HepG2 (cell line): Measurements from ENCODE around the gene FEV. TPM values are rescaled to one million over a fixed set of nuclear protein-coding genes. Genes with fewer than 3 reads are reported as not detected.

Source experiments
- ATAC-seq: fragments of 200-7000 bp; cut with Tn5 transposase; 3 replicates; pipeline ENCODE4 v1.9.1; 2020; ENCODE audit warnings: mild to moderate bottlenecking, moderate library complexity
- BruUV-seq: library from RNA; stranded (reverse); fragments of 400-500 nt; replicated peaks from 2 replicates; lab custom pipeline; 2021; lab: Mats Ljungman, UMichigan
- CTCF ChIA-PET: fragments of 300-600 bp; formaldehyde crosslinking; extraction: SDS; loops from one replicate; lab custom pipeline; 2021; ENCODE audit warnings: low total read pairs, inconsistent platforms, low intra/inter-chr PET ratio; lab: Yijun Ruan, JAX
- POLR2A ChIA-PET: fragments of 350-600 bp; sonication (Branson Sonifier 250); formaldehyde crosslinking; loops from one replicate; lab custom pipeline; 2020; ENCODE audit warnings: antibody characterized with exemption, inconsistent platforms; lab: Yijun Ruan, JAX
- DNase-seq: peaks from one replicate; pipeline ENCODE4 v3.0.0-alpha.2; 2015; ENCODE audit warnings: low spot score
- FAIRE-seq: peaks from 3 replicates; lab custom pipeline; 2011; peaks lifted over from hg19 to GRCh38; lab: Jason Lieb, UNC
- H2AFZ ChIP-seq: one replicate; pipeline ENCODE4 v1.6.1; 2011; ENCODE audit warnings: low read length, inconsistent platforms
- H3K27ac ChIP-seq: fragments of 300-600 bp; 3 replicates; pipeline ENCODE4 v1.8.0; 2011; ENCODE audit warnings: mixed run types, mild to moderate bottlenecking, mixed read lengths, low read length, inconsistent platforms; ENCODE audit not compliant: insufficient read depth; ENCODE audit errors: extremely low read length
- H3K27me3 ChIP-seq, 2 experiments: fragments of 200-600 bp in 1 of 2; 2 replicates in 1 of 2; 3 replicates in 1 of 2; pipeline versions ENCODE4 v1.6.0 to v1.8.0; 2011; ENCODE audit warnings: low read length in 2 of 2, mild to moderate bottlenecking in 2 of 2, moderate library complexity in 2 of 2, inconsistent platforms in 1 of 2; ENCODE audit not compliant: insufficient read depth in 2 of 2, control insufficient read depth in 1 of 2
- H3K36me3 ChIP-seq, 2 experiments: fragments of 200-600 bp in 1 of 2; replicated peaks in 1 of 2; 2 replicates in 1 of 2; 3 replicates in 1 of 2; pipeline versions ENCODE4 v1.5.1 to v1.8.0; 2011; ENCODE audit warnings: low read length in 2 of 2, inconsistent platforms in 1 of 2; ENCODE audit not compliant: insufficient read depth in 2 of 2, control insufficient read depth in 1 of 2
- H3K4me1 ChIP-seq: 2 replicates; pipeline ENCODE4 v1.5.1; 2012; ENCODE audit warnings: low read length, inconsistent platforms; ENCODE audit not compliant: insufficient read depth
- H3K4me2 ChIP-seq: 2 replicates; pipeline ENCODE4 v1.6.0; 2011; ENCODE audit warnings: low read depth, low read length, inconsistent platforms
- H3K4me3 ChIP-seq, 3 experiments: fragments of 200-600 bp in 1 of 3; sonication (generic), shearing (Covaris generic) in 1 of 3; replicated peaks in 1 of 3; 2 replicates each; pipeline ENCODE4 v1.5.1; 2011 to 2016; ENCODE audit warnings: low read length in 3 of 3, inconsistent platforms in 2 of 3, low read depth in 2 of 3, mild to moderate bottlenecking in 2 of 3, control low read depth in 1 of 3, mixed read lengths in 1 of 3; ENCODE audit not compliant: insufficient read depth in 1 of 3
- H3K79me2 ChIP-seq: one replicate; pipeline ENCODE4 v1.6.1; 2011; ENCODE audit warnings: low read length, inconsistent platforms; ENCODE audit not compliant: insufficient read depth
- H3K9ac ChIP-seq: 2 replicates; pipeline ENCODE4 v1.6.0; 2011; ENCODE audit warnings: mild to moderate bottlenecking, low read depth, low read length, inconsistent platforms; ENCODE audit not compliant: insufficient read depth
- H3K9me3 ChIP-seq: 2 replicates; pipeline ENCODE4 v1.5.1; 2012; ENCODE audit warnings: mild to moderate bottlenecking, low read length
- H4K20me1 ChIP-seq: 2 replicates; pipeline ENCODE4 v1.6.0; 2011; ENCODE audit warnings: inconsistent platforms, mild to moderate bottlenecking, low read length, moderate library complexity; ENCODE audit not compliant: insufficient read depth
- ASH2L ChIP-seq: fragments of 300-600, 200-600 bp; sonication (generic); IDR thresholded peaks from 2 replicates; pipeline ENCODE4 v1.7.0; 2017; ENCODE audit warnings: low read depth, mild to moderate bottlenecking, moderate library complexity, mixed read lengths, low read length; ENCODE audit not compliant: insufficient read length
- CCAR2 ChIP-seq: fragments of 200-400 bp; formaldehyde crosslinking; optimal IDR thresholded peaks from 2 replicates; pipeline ENCODE3; 2018; ENCODE audit warnings: low read depth, mild to moderate bottlenecking, low read length, moderate library complexity
- CHD4 ChIP-seq: fragments of 200-600 bp; sonication (generic); IDR thresholded peaks from 2 replicates; pipeline ENCODE4 v1.7.0; 2017; ENCODE audit warnings: mild to moderate bottlenecking, low read length, borderline replicate concordance
- FOSL2 ChIP-seq: sonication (generic); formaldehyde crosslinking; IDR thresholded peaks from 2 replicates; pipeline ENCODE4 v1.4.0; 2020; ENCODE audit warnings: missing genetic modification reagents
- HMGXB3 ChIP-seq: sonication (generic); formaldehyde crosslinking; IDR thresholded peaks from 2 replicates; pipeline ENCODE4 v1.4.0; 2020; ENCODE audit warnings: missing genetic modification reagents, borderline replicate concordance
- MEF2D ChIP-seq: sonication (generic); formaldehyde crosslinking; IDR thresholded peaks from 2 replicates; pipeline ENCODE4 v1.5.1; 2020; ENCODE audit warnings: mild to moderate bottlenecking, missing genetic modification reagents
- MIER2 ChIP-seq: IDR thresholded peaks from 2 replicates; pipeline ENCODE4 v1.6.1; 2016; ENCODE audit warnings: missing biosample characterization, missing genetic modification reagents
- MTF1 ChIP-seq: sonication (generic); formaldehyde crosslinking; IDR thresholded peaks from 2 replicates; pipeline ENCODE4 v1.5.0; 2020; ENCODE audit warnings: missing genetic modification reagents
- PRDM10 ChIP-seq: sonication (generic); formaldehyde crosslinking; IDR thresholded peaks from 2 replicates; pipeline ENCODE4 v1.4.0; 2020; ENCODE audit warnings: low read depth, missing genetic modification reagents
- ZFYVE20 ChIP-seq: sonication (generic); formaldehyde crosslinking; IDR thresholded peaks from 2 replicates; pipeline ENCODE4 v1.8.0; 2023; ENCODE audit warnings: low read depth, mild to moderate bottlenecking, moderate library complexity, missing genetic modification reagents, borderline replicate concordance
- ZNF770 ChIP-seq: sonication (generic); formaldehyde crosslinking; IDR thresholded peaks from 2 replicates; pipeline ENCODE4 v1.5.0; 2020; ENCODE audit warnings: mild to moderate bottlenecking, missing genetic modification reagents
- WGBS: methylation state at CpG from one replicate; pipeline ENCODE4 v1.1.6; 2017; ENCODE audit warnings: low lambda C conversion rate; 5-methylcytosine and 5-hydroxymethylcytosine counted together
- in situ Hi-C: cut with HindIII; loops from 2 replicates; pipeline ENCODE4 v1.10.0; 2017; ENCODE audit warnings: low pct_unique_long_range_greater_than_20kb; ENCODE audit not compliant: extremely low pct_ligation_motif_present
- intact Hi-C: fragments of 100-400 bp; cut with micrococcal nuclease; formaldehyde crosslinking; loops from one replicate; pipeline ENCODE4 v1.10.0; 2022; ENCODE audit not compliant: unreplicated experiment
- polyA plus RNA-seq, 8 experiments: library from polyadenylated mRNA; depleted of rRNA in 3 of 8; stranded (reverse) in 7 of 8; unstranded in 1 of 8; fragments of >200 nt; fragmentation: Illumina TruSeq in 4 of 8; extraction: Trizol in 4 of 8; gene quantifications; 2 replicates each; pipeline versions ENCODE4 v1.2.1 to v1.2.3, GENCODE V29; 2011 to 2016; ENCODE audit warnings: low read depth in 4 of 8, missing spikeins in 1 of 8, mixed read lengths in 1 of 8; ENCODE audit not compliant: insufficient read depth in 1 of 8
- total RNA-seq, 5 experiments: library from RNA; depleted of rRNA; stranded (reverse); fragments of >200 nt; fragmentation: Illumina TruSeq; extraction: Trizol; gene quantifications; 2 replicates each; pipeline ENCODE4 v1.2.3, GENCODE V29; 2016; ENCODE audit warnings: low read depth in 1 of 5

Gene FEV
- total and polyA plus RNA-seq, 2 of the 13 experiments (the other 11 are each of a cell fraction or from before 2014, with no cell fraction given), result not detected

GRCh38 chr2:218991674-218992168 is 6.7 kb upstream of the FEV start (continued):
- TF ChIP-seq MIER2 (peak; percentile 91), PRDM10 (CRISPR knock-in tag) (no peak), MEF2D (CRISPR knock-in tag) (0 out of 2 replicates have a peak, but pooled peaks have one; percentile 30)

GRCh38 chr2:218990612-218991011 is 5.6 kb upstream of the FEV start:
- Histone ChIP-seq H3K9ac (no peak overlapping the region), H4K20me1 (peaks cover 18% of the 10 kb centered on the region; the same call in 1 of the 2 replicates), H3K27me3 (peaks cover 38 to 94% of the 10 kb centered on the region in 2 experiments), H3K36me3 (no peaks in the 10 kb centered on the region), H3K4me3 (no peak overlapping the region), H3K27ac (no peak overlapping the region), H3K9me3 (no peaks in the 10 kb centered on the region), H3K79me2 (no peaks in the 10 kb centered on the region), H2AFZ (no peak overlapping the region), H3K4me1 (peaks cover 14% of the 10 kb centered on the region), H3K4me2 (no peak overlapping the region)
- 6% methylated on average over 6 of the region's 6 CpGs for WGBS
- FAIRE-seq (no peak), DNase-seq (no peak), ATAC-seq (no peak)
- ChIA-PET POLR2A (no interaction called here), CTCF (no interaction called here)
- intact Hi-C loops, result no loop called here
- BruUV-seq, result no TSS peak
- in situ Hi-C loops, result no loop called here
- TF ChIP-seq ZNF770 (CRISPR knock-in tag) (no peak), ZFYVE20 (CRISPR knock-in tag) (no peak), HMGXB3 (CRISPR knock-in tag) (no peak), CCAR2 (no peak), ASH2L (no peak), MTF1 (CRISPR knock-in tag) (no peak), CHD4 (no peak), FOSL2 (CRISPR knock-in tag) (no peak)
